Activated CD4-positive, alpha-beta T cell treated with anti-CD3 and anti-CD28 coated beads, Interleukin-2, Interleukin-6, amounts not matched to agents 100 ng/mL and 50 ng/mL, durations not matched to agents 16 hours and 8 hours (primary cell): ENCODE measurements around the gene TRIB2.

ENCODE experiments used
- DNase-seq: peaks from one replicate; pipeline ENCODE4 v3.0.0-alpha.2; 2020

The TRIB2 gene

GRCh38 chr2:12787891-12788801, 71.4 kb downstream of the TRIB2 start:
- DNase-seq = no peak

GRCh38 chr2:12791906-12792305, 75.2 kb downstream of the TRIB2 start:
- DNase-seq = no peak
